GM18502 (cell line): ENCODE measurements around the gene PDE4B.
"Not testable (repeated sequence)": the region's sequence is repeated elsewhere in the genome, so short reads cannot be mapped to it uniquely, and the experiment has no call there.

Source experiments
- ATAC-seq: cut with Tn5 transposase; IDR thresholded peaks from one replicate; pipeline ENCODE4 v1.9.1; 2021; ENCODE audit warnings: mild to moderate bottlenecking; ENCODE audit not compliant: unreplicated experiment, poor library complexity

PDE4B gene

DNA sequence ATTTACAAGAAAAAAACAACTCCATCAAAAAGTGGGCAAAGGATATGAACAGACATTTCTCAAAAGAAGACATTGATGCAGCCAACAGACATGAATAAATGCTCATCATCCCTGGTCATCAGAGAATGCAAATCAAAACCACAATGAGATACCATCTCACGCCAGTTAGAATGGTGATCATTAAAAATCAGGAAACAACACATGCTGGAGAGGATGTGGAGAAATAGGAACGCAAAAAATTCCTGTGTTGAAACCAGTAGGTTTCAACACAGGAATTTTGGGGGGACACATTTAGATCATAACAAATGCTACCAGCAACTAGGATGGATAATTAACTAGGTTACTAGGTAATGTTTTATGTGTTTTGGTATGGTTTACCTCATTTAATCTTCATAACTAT lies 529.8 kb downstream of the PDE4B start:
- not testable (repeated sequence) for ATAC-seq

DNA sequence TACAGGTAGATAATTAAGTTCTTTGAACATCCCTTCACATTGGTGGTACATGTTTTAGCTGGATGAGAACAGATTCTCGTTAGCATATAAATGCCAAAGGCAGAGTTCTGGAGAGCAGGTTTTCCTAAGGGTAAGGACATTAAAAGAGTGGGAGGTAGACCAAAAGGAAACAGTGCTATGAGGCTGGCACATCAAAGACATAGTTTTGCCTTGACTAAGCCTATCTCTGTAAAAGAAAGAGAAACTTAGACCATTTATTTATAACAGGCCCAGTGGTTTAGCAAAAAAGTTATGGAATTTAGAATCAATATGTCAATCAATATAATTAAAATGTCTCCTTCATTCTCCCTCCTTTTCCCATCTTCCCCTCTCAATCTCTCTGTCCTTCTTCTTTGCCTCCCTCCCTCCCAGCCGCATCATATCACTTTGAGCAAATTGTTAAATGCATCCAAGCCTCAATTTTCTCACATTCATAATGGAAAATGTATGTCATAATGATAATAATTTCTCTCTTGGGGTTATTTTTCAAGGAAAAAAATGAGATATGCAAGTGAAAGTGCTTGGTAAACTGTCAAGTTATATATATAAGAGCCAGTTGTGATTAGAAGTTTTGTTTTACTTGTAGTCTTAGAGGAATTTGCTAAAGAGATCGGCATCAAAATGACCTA lies 531.4 kb downstream of the PDE4B start:
- ATAC-seq, result no peak

DNA sequence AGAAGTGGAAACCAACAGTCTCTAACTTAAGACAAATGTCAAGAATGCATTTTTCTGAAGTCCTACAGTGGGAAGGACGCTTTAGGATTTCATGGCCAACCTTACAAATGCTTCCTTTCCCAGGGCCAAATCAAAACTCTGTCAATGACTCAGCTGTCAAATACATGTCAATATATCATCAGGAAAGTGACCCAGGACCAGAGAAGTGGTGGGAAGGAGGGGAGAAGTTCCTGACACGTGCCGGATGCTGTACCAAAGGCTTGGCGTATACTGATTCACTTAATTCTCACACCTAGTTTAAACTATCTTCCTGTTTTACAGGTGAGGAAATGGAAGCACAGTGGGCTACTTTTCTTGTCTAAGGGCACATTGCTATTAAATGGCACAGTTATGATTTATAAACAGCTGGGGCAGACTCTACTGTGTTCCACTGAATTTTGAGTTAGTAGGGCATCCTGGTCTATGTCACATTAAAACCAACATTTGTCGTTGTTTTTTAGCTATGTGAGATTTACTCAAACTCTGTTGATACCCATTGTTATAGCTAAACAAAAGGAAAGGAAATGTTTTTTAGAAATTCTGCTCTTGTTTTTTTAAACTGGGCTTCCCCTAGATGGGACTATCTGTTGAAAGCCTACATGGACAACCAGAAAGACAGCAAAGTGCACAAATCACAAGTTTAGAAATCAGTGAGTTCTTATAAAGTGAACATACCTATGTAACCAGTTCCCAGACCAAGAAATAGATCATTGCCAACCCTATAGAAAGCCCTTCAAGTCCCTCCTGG lies 533.1 kb downstream of the PDE4B start:
- no peak for ATAC-seq

DNA sequence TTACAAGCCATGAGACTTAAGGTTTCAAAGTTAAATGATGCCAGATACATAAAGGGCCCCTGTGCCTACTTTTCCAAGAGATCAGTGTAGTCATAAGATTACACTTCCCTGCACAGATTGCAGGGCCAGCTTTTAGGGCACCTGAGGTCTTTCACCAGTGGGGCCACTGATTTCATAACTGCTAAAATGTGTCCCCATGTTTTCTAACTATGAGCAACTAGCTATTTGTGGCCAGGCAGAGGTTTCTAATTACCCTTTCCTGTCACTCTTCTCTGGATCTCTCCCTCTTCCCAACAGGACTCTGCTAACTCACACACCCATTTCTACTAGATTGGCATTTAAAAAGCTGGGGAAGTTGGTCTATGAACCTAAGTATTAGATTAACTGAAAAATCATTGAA lies 534.2 kb downstream of the PDE4B start:
- ATAC-seq, result peak; percentile 29

DNA sequence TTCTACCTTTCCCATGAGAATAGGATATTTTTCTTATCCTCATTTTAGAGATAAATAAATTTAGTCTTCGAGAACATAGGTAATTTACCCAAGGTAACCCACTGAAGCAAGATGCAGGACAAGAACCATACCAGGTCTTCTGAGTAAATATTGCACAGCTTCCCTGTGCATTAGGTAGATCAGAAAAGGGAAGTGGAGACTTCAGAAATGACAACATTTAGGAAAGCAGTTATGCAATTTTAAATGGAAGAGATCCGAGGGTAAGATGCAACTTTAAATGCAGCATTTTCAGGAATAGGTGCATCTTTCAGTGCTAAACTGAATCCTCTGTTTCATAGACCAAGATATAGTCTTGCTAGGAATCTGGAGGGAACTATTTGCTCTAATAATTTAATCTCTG lies 534.9 kb downstream of the PDE4B start:
- peak; percentile 43 for ATAC-seq

DNA sequence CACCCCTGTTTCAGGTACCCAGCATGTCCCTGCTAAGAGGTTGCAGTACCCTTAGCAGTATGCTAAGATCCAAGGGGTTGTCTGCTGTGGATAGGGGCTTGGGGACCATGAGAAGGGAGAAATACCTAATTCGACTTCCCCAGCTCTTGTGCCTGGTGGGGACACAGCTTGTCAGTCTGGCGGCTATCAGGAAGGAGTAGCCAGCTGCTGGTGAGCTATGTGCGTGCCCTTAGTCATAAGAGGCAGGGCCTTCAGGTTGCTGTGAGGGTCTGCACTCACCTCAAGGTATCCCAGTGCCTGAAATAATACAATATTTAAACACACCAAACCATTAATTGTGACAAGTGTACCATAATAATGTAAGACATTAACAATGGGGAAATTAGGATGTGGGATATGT lies 536.2 kb downstream of the PDE4B start:
- ATAC-seq, result no peak

DNA sequence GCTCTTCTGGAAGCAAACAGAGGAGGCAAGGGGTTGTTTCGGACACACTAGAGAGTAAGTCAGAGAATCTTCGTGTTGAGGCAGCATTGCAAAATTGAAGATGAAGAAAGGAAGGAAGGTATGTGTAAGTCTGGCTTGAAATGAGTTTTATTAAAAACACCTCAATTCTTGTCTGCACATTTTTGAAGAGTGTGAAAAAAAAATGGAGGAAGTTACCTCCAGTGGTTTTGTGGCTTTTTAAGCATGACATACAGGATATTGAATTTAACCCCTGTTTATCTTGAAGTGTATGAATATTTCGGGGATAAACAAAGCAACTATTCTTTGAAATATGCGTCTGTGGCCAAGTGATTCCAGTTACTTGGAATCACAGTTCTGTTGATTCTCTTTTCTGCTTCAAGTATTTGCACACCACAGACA lies 538.0 kb downstream of the PDE4B start:
- no peak for ATAC-seq

DNA sequence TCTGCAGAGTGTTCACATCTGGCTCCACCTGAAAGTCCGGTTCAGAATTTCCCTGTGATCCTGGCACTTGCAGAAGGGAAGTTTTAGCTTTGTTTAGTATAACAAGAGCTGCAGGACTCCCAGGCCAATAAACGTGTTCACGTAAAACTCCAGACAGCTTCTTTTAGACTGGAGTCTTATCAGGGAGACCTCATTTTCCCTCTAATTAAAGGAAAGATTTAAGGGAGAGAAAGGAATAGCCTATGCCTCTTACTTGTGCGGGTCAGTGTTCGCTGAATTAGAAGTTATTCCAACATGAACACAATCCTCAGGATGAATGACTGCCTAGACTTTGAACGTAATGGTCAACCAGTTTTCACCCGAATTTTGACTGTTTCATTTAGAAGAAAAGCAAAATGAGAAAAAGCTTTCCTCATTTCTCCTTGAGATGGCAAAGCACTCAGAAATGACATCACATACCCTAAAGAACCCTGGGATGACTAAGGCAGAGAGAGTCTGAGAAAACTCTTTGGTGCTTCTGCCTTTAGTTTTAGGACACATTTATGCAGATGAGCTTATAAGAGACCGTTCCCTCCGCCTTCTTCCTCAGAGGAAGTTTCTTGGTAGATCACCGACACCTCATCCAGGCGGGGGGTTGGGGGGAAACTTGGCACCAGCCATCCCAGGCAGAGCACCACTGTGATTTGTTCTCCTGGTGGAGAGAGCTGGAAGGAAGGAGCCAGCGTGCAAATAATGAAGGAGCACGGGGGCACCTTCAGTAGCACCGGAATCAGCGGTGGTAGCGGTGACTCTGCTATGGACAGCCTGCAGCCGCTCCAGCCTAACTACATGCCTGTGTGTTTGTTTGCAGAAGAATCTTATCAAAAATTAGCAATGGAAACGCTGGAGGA lies 539.2 kb downstream of the PDE4B start:
- ATAC-seq, result peak; percentile 22

DNA sequence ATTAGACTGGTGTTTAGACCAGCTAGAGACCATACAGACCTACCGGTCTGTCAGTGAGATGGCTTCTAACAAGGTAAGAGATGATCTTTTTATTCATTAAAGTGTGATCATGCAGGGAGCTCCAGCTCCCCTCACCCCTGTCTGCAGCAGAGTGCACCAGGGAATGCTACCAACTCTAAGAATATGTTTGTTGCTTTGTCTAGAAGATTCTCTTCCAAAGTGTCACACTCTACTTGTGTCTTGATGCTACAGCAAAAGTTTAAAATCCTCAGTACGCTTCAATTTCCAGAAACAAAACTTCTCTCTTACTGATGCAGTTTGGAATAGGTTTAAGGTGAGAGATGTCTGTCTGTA lies 539.8 kb downstream of the PDE4B start:
- no peak for ATAC-seq

DNA sequence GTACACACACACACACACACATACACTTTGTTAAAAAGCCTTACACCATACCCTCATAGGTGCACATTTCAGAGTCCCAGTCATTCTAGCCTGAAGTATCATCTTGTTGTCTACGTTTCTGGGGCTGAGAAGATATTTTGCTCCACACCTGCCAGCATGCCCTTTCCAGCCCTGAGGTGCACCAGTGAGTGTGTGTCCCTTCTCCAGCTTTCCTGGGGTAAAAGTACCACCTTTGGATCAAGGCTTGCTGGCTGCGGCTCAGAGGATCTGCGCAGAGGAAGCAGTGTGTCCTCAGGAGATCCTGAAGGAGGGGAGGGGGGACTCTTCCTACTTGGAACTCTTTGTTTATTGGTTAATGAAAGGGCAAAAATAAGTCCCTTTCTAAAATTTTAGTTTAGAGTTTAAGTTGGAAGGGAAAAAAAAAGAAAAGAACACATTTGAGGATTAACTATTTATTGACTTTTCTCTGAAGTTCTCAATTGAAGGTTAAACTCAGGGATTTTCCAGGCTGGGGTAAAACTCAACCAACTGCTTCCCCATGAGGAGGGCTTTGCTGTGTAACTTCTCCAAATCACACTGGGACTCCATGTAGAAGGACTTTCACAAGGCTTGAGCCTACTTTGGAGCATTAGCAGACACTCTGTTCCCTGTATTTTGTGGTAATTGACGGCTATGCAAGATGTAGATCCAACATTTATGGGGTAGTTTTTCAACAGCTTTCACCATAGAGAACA lies 540.9 kb downstream of the PDE4B start:
- ATAC-seq, result no peak

DNA sequence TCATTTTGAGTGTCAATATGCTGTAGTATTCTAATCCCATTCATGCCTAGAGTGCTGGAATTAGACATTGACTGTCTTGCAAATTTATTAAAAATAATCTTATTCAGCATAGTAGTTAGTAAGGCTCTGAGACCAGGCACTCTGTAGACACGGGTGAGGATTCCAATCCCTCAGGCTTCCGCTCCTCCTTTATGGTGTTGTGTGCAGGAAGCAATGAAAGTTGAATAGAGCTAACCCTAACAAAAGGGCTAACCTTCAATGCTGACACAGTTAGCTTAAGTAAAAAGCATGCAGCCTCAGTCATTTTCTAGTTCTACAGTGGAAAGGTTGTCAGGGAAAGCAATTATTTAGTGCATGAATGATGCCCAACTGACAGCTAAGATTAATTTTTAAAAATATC lies 541.6 kb downstream of the PDE4B start:
- no peak for ATAC-seq

DNA sequence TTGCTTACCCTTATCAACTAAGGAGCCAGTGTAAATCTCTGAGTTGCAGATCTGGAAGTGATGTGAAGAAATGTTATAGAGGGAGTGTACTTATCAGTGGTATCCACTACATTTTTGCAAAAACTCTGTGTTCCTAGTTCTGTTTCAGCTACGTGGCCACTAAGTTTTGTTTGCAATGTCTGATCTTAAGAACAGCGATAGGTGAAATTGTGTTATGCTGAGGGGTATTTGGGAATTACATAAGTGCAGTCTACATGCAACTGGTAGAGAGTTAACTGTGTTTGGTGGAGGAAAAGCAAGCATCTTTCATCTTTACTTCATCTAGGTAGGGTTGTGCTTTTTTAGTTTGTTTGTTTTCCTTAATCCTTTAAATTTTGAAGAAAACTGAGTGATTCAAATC lies 542.4 kb downstream of the PDE4B start:
- ATAC-seq, result no peak

DNA sequence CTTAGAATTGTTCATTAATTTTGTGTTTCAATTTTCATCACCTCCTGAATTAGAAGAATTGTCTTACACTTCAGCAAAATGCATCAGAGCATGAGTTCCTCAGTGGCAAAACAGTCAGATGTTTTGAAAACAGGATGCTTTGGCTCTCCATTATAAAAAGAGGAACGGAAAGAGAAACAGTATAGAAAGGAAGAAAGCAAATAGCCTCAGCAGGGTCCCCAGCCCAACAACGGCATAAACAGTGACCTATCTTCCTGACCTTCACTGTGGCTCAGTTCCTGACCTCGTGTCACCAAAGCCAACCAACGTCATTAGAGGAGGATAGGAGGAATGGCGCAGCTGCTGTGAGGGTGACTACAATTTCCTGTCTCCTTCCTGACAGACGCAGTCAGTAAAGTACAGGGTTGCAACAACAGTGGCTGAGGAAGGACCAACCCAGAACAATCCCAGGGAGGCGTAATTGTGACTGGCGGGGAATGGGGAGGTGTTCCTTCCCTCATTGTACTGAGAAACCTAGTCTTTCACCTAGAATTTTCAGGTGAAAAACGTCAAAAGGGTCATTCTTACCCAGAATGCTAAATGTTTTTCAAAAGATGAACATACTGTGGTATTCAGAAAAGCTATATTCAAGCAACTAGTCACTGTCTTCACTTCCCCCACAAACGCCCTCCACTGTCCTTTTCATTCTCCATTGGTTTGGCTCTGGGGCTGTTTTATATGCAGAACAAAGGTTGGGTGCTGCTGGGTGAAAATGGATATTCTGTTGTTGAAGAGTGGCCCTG lies 543.4 kb downstream of the PDE4B start:
- peak; percentile 84 for ATAC-seq

DNA sequence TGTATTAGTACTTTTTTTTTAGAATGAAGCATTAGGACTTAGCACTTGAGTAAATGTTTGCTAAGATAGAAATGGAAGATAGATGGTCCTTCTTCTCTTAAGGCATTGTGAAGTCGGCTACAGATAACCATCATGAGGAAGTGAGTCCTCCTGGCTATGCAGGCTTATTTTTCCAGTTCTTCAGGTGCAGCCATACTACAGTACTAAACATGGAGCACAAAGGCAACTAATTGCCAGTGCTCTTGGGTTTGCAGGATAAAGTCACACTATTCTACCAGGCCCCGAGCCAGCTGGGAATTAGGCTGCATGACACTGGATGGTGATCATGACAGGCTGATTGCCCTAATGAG lies 543.9 kb downstream of the PDE4B start:
- no peak for ATAC-seq

DNA sequence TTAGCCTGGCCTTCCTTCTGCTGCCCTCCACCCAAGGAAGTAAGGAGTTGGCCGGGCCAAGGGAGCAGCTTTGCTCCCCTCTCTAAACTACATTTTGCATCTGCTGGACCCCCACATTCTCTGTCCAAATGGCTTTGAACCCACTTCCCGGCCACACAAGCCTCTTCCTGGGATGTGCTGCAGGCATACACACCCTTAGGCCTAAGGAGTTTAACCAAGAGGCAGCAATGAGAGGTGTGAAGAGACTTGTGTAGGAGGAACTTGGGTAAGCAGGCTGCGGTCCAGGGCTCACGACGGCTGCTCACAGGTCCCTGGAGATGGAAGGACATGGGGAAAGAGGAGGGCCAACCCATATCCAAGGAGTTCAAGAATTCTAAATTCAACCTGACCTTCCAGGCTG lies 544.6 kb downstream of the PDE4B start:
- no peak for ATAC-seq

DNA sequence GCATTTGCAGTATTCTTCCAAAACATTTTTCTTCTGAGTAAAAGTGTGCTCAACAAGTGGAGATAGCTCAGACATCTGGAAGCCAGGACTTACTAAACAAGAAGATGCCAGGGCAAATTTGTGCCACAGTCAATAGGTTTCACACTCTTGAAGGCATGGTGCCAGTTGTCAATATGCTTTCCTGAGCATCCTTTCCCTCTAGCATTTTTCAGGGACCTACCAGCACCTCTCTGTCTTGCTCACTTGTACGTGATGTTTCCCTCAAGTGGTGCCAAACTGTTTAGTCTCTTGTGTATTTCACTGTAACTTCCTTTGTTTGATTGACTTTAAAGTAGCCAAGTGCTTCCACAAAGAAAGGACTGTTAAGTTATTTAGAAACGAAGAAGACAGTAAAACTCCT lies 547.2 kb downstream of the PDE4B start:
- no peak for ATAC-seq

DNA sequence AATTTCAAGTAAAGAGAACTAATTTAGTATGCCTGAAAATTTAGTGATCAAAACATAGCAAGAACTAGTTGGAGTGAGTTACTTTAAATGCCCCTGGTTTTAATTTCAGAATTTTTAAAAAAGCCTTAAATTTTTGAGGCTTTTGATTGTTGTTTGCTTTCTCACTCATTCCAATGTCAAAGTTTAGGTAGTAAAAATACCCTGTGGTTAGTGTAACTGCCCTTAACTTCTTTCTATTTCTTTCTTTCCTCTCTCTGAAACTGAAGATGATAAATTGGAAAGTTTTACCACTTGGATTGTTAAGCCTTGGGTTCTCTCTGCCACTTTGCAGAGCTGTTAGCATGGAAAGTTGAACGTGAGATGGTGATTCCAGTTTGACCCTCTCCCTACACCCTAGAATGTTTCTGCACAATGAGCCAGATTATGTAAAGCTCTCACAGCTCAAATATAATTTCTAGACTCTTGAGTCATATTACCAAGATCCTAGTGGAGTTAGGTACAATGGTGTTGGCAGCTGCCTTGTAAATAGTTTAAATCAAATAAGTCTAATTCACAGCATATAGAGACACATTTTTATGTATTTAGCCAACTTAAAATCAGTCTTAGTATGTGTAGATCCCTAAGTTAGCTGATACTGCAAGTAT lies 548.9 kb downstream of the PDE4B start:
- no peak for ATAC-seq

DNA sequence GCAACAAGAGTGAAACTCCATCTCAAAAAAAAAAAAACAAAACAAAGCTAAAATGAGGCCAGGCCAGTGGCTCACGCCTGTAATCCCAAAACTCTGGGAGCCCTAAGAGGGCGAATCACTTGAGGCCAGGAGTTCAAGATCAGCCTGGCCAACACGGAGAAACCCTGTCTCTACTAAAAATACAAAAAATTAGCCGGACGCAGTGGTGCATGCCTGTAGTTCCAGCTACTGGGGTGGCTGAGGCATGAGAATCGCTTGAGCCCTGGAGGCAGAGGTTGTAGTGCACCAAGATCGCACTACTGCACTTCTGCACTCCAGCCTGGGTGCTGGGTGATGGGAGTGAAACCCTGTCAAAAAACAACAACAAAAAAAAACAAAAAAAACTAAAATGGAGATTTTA lies 550.0 kb downstream of the PDE4B start:
- ATAC-seq, result no peak

DNA sequence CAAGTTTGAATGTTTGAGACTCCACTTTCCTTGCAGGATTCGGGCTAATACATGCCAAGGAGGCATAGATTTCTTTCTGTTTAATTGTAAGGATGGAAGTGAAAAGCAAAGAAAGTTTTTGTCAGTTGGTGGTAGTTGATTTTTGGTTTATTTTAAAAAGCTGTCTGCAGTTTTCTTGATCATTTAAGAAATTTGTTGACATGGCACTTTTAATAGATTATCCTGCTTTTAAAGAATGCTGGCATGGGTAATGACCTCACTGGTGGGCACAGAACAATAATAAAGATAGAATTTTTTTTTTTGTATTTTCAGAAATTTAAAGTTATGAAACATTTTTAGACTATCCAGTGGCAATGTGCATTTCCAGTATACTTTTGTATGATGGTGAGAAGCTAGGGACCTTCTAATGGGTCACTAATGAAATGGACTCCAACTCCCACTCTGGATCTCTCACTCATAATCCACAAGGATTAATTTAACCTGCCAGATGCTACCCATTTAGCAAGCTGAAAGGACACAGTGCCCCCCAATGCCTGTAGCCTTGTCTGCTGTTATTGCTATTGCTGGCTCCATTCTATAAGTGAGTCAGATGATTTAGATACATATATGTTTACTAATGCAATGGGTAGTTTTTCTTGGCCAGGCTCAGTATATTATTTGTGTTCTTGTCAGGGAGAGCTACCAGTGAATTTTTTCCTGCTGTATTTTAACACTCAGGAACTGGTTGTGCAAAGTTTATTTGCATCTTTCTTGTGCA lies 551.1 kb downstream of the PDE4B start:
- no peak for ATAC-seq
